ENCODE measurements around the gene RBBP5. TPM values are rescaled to one million over a fixed set of nuclear protein-coding genes. Genes with fewer than 3 reads are reported as not detected.

Gene RBBP5
- total RNA-seq, 2 donors from 2014 or later: 17.8 to 23.6 TPM

DNA sequence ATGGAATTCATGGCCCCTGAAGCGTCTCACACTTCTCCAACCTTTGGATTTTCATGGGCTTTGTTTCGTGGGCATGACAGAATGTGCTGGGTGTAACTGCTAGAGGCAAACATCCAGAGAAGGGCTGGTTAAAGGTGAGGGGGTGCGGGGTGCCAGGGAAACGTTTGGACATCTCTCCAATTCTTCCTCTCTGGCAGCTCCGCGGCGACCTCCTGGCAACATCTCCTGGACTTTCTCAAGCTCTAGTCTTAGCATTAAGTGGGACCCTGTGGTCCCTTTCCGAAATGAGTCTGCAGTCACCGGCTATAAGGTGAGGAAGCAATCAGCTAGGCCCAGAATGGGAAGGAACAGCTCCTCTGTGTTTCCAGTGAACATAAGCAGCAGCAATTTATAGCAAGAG, 49.5 kb downstream of the RBBP5 start:
- no peaks in the 10 kb centered on the region for H3K36me3 Mint-ChIP-seq (ENCODE audit: low read depth)
- DNase-seq: no peak
- peaks cover 2% of the 10 kb centered on the region for H3K27me3 Mint-ChIP-seq (ENCODE audit: insufficient read depth)
- TF ChIP-seq, protein P1, sequence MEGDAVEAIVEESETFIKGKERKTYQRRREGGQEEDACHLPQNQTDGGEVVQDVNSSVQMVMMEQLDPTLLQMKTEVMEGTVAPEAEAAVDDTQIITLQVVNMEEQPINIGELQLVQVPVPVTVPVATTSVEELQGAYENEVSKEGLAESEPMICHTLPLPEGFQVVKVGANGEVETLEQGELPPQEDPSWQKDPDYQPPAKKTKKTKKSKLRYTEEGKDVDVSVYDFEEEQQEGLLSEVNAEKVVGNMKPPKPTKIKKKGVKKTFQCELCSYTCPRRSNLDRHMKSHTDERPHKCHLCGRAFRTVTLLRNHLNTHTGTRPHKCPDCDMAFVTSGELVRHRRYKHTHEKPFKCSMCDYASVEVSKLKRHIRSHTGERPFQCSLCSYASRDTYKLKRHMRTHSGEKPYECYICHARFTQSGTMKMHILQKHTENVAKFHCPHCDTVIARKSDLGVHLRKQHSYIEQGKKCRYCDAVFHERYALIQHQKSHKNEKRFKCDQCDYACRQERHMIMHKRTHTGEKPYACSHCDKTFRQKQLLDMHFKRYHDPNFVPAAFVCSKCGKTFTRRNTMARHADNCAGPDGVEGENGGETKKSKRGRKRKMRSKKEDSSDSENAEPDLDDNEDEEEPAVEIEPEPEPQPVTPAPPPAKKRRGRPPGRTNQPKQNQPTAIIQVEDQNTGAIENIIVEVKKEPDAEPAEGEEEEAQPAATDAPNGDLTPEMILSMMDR (conservative IDR thresholded peaks at IDR 0.05): no peak
- H3K27ac Mint-ChIP-seq: no peak overlapping the region
- no peaks in the 10 kb centered on the region for H3K27me3 ChIP-seq (ENCODE audit: control insufficient read depth, insufficient read depth, low read length, poor library complexity, severe bottlenecking)
- no peak overlapping the region for H3K27ac ChIP-seq (ENCODE audit: low read depth, low read length)
- no peaks in the 10 kb centered on the region for H3K4me1 ChIP-seq (ENCODE audit: control insufficient read depth, insufficient read depth, low read length)
- H3K4me3 ChIP-seq (ENCODE audit: low read length): no peak overlapping the region
- H3K4me1 Mint-ChIP-seq: no peaks in the 10 kb centered on the region
- H3K9ac ChIP-seq (ENCODE audit: extremely low read depth, low read length, poor library complexity, severe bottlenecking): no peak overlapping the region
- H3K36me3 ChIP-seq (ENCODE audit: control insufficient read depth, insufficient read depth, low read length): no peaks in the 10 kb centered on the region
- no peaks in the 10 kb centered on the region for H3K9me3 ChIP-seq (ENCODE audit: control insufficient read depth, low read length)
- no peak overlapping the region for H3K4me3 Mint-ChIP-seq
- 91 to 93% methylated on average over 7 to 9 of the region's 9 CpGs for WGBS, 2 experiments (ENCODE audit: insufficient coverage in 1 of 2, insufficient read length in 1 of 2)
- H3K9me3 Mint-ChIP-seq: no peaks in the 10 kb centered on the region

DNA sequence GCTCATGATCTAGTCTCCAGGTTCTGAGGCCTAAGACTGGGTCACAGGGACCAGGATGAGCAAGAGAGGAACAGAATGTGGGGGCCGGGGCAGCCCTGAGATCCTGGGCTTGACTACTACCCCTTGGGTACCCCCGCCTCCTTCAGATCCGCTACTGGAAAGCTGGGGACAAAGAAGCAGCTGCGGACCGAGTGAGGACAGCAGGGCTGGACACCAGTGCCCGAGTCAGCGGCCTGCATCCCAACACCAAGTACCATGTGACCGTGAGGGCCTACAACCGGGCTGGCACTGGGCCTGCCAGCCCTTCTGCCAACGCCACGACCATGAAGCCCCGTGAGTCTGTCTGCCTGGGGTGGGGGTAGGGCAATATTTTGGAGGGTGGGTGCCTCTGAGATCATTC, 50.0 kb downstream of the RBBP5 start:
- Mint-ChIP-seq H3K27me3 (ENCODE audit: insufficient read depth) (peaks cover 2% of the 10 kb centered on the region), H3K4me1 (no peaks in the 10 kb centered on the region), H3K9me3 (no peaks in the 10 kb centered on the region), H3K27ac (no peak overlapping the region), H3K4me3 (no peak overlapping the region), H3K36me3 (ENCODE audit: low read depth) (no peaks in the 10 kb centered on the region)
- Histone ChIP-seq H3K27ac (ENCODE audit: low read depth, low read length) (no peak overlapping the region), H3K4me3 (ENCODE audit: low read length) (no peak overlapping the region), H3K9ac (ENCODE audit: extremely low read depth, low read length, poor library complexity, severe bottlenecking) (no peak overlapping the region), H3K4me1 (ENCODE audit: control insufficient read depth, insufficient read depth, low read length) (no peaks in the 10 kb centered on the region), H3K36me3 (ENCODE audit: control insufficient read depth, insufficient read depth, low read length) (no peaks in the 10 kb centered on the region), H3K27me3 (ENCODE audit: control insufficient read depth, insufficient read depth, low read length, poor library complexity, severe bottlenecking) (no peaks in the 10 kb centered on the region), H3K9me3 (ENCODE audit: control insufficient read depth, low read length) (no peaks in the 10 kb centered on the region)
- TF ChIP-seq, protein P1 (conservative IDR thresholded peaks at IDR 0.05): no peak
- DNase-seq: no peak
- 88 to 93% methylated on average over 7 to 12 of the region's 12 CpGs for WGBS, 2 experiments (ENCODE audit: insufficient coverage in 1 of 2, insufficient read length in 1 of 2)

DNA sequence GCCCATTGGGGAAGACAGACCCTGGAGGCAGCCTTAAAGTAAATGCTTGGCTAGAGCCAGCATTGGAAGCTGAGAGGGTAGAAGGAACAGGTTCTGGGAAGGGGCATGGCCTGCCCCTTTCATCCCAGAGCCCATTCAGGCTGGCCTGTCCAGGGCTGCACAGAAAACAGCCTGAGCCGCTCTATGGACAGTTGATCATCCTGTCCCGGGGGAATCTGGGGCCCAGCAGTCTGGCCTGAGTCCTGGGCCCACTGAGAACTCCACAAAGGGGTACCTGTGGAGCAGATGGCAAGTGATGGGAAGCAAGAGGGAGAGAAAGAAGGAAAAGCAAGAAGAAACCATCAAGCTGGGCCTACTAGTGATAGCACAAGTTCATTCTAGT, 50.8 kb downstream of the RBBP5 start:
- WGBS, 2 experiments (ENCODE audit: insufficient coverage in 1 of 2, insufficient read length in 1 of 2): 87 to 100% methylated on average over 2 of the region's 2 CpGs
- no peaks in the 10 kb centered on the region for H3K4me1 ChIP-seq (ENCODE audit: control insufficient read depth, insufficient read depth, low read length)
- no peaks in the 10 kb centered on the region for H3K9me3 ChIP-seq (ENCODE audit: control insufficient read depth, low read length)
- H3K27me3 Mint-ChIP-seq (ENCODE audit: insufficient read depth): peaks cover 2% of the 10 kb centered on the region
- no peak overlapping the region for H3K9ac ChIP-seq (ENCODE audit: extremely low read depth, low read length, poor library complexity, severe bottlenecking)
- DNase-seq: no peak
- no peak overlapping the region for H3K27ac Mint-ChIP-seq
- H3K4me1 Mint-ChIP-seq: no peaks in the 10 kb centered on the region
- H3K36me3 Mint-ChIP-seq (ENCODE audit: low read depth): no peaks in the 10 kb centered on the region
- TF ChIP-seq, protein P1 (conservative IDR thresholded peaks at IDR 0.05): no peak
- H3K27ac ChIP-seq (ENCODE audit: low read depth, low read length): no peak overlapping the region
- no peaks in the 10 kb centered on the region for H3K36me3 ChIP-seq (ENCODE audit: control insufficient read depth, insufficient read depth, low read length)
- no peak overlapping the region for H3K4me3 ChIP-seq (ENCODE audit: low read length)
- H3K9me3 Mint-ChIP-seq: no peaks in the 10 kb centered on the region
- H3K27me3 ChIP-seq (ENCODE audit: control insufficient read depth, insufficient read depth, low read length, poor library complexity, severe bottlenecking): no peaks in the 10 kb centered on the region
- H3K4me3 Mint-ChIP-seq: no peak overlapping the region
